HG02981 (cell line): ENCODE measurements around the gene ZIC1.

Experiments used
- ATAC-seq: cut with Tn5 transposase; IDR thresholded peaks from one replicate; pipeline ENCODE4 v1.9.1; 2021; ENCODE audit warnings: mild to moderate bottlenecking, moderate library complexity; ENCODE audit not compliant: unreplicated experiment

ZIC1 gene

DNA sequence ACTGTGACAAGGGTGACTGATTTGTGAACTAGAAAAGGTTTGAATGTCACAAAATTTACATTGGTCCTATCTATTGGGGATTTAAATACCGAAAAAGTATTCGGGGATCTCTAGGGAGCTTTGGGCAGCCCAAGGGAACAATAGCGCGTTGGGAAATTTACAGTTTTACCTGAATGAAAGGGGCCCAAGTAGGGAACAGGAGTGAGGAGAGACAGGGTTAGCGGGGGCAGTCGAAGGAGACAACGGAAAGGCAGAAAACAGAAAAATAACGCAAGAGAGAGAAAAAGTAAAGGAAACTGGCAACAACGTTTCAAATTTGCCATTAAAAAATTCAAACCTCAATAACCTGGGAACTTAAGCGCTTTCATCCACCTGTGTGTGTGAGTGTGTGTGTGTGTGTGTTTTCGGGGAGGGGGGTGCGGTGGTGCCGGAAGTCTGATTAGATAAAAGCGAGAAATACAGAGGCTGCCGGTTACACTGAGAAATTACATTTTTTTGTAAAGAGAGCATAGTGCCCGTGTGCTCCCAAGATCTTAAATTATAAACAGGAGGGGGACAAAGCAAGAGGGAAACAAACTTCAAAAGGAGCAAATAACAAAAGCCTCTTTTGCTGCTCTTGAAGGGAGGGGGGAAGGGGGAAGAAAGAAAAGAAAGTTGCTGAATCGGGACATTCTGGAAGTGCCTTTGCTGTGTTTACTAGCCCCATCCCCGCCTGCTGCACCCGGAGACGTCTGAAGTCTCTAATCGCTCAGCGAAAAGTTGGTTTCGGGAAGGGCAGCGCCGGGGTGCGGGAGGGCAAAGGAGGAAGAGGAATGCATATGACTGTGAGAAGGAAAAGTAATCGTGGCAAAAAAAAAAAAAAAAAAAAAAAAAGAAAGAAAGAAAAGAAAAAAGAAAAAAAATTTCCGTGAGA is 721 bp upstream of the ZIC1 start:
- ATAC-seq: no peak

DNA sequence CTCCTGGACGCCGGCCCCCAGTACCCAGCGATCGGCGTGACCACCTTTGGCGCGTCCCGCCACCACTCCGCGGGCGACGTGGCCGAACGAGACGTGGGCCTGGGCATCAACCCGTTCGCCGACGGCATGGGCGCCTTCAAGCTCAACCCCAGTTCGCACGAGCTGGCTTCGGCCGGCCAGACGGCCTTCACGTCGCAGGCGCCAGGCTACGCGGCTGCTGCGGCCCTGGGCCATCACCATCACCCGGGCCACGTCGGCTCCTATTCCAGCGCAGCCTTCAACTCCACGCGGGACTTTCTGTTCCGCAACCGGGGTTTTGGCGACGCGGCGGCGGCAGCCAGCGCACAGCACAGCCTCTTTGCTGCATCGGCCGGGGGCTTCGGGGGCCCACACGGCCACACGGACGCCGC is 956 bp downstream of the ZIC1 start:
- no peak for ATAC-seq

GRCh38 chr3:147410526-147411237 is 1.5 kb downstream of the ZIC1 start:
- no peak for ATAC-seq

DNA sequence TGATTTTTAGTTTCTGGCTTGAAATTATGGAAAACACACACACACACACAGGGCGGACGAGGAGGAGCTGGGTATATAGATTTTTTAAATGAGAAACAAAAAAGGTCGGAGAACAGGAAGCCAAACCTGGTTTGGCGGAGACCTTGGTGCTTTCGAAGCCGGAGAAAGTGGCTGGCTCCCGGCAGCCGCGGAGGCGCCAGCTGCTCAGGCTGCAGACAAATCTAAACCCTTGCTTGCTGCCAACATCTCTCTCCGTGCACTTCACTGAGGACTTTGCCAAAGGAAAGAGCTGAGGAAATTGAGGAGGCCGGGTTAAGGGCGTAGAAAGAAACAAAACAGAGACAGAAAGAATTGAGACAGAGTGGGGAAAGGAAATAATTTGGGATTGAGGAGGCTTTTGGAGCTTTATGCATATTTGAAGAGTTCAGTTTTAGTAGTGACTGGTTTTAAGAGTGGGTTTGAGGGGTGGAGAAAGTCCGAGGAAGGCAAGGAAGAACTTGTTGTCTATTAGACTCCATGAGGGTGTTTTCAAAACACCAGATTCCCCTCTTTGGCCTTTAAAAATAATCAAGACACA is 2.2 kb downstream of the ZIC1 start:
- no peak for ATAC-seq

- ATAC-seq: no peak
Observed at GRCh38 chr3:147411815-147412241, 2.7 kb downstream of the ZIC1 start.

DNA sequence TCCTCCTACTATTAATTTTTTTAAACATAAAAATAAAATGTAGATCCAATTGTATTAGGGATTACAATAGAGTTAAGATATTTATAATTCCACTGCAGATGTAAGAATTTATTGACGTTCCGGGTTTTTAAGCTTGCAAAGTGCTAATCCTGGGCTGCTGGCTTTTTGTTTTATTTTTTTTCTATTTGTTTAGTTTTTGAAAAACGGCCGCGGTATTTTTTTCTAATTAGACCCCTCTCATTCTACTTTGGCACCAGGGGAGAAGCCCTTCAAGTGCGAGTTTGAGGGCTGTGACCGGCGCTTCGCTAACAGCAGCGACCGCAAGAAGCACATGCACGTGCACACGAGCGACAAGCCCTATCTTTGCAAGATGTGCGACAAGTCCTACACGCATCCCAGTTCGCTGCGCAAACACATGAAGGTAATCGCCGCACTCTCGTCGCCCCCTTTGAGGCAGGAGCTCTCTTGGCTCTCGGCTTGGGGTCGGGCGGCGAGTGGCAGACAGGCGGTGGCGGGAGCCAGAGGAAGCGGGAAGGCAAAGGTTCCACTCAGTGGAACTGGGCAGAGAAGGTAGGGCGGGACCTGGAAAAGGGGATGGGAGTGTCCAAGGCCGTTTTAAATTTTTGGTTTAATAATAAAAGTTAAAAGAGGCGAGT is 3.2 kb downstream of the ZIC1 start:
- no peak for ATAC-seq

DNA sequence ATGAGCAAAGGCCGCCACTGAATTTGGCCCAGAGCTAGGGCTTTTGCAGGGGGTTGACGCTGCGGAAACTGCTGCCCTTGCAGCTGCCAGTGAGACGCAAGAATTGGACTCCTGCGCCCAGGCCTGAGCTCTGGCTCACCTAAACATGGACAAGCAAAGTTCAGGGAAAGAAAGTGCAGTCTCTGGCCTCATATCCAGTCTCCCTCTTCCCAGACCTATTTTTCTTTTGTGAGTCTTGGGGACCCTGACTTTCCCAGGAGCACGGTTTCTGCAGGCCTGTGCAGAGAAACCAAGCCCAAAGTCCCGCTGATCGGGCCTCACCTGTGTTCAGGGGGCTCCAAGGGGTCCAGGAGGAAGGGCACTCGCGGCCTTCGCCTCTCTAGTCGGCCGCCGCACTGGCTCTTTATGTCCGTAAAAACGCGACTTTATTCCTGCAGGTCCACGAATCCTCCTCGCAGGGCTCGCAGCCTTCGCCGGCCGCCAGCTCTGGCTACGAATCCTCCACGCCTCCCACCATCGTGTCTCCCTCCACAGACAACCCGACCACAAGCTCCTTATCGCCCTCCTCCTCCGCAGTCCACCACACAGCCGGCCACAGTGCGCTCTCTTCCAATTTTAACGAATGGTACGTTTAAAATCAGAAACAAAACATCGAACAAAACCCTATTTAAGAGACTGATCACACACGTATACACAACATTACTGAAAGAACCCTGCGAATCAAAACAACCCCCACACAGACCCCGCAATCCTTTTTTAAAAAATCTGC is 3.9 kb downstream of the ZIC1 start:
- ATAC-seq: no peak

DNA sequence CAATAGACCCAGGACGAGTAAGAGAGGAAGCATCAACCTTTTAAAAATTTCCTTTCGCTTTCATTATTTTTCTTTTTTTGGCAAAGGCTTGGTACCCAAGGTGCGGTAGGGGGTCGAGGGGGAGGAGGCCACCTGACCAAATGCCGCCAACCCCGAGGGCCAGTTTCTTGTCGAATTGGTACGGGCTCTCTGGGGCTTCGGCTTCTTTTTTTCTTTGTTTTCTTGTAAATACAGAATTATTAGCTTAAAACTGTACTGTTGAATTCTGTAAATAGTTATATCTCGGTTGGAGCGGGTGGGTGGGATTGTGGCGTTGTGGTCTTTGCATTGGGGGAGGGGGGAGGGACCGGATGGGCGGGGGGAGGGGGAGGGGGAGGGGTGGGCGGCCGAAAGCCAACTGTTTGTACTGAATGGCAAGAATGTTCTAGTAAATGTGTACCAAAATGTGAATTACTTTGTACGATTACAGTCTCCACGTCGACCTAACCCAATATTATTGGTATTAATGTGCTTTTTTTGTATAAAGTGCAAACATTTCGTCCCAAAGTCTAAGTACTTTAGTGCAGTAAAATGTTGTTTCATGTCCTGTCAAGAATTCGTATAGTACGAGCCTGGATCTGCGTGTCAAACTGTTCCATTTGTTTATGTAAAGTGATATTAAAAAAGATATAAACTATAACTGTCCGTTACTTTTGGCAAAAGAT is 4.7 kb downstream of the ZIC1 start:
- no peak for ATAC-seq

- ATAC-seq: no peak
Observed at GRCh38 chr3:147414390-147415138, 5.4 kb downstream of the ZIC1 start.

GRCh38 chr3:147415286-147415685 is 6.1 kb downstream of the ZIC1 start:
- no peak for ATAC-seq

GRCh38 chr3:147415874-147416273 is 6.7 kb downstream of the ZIC1 start:
- no peak for ATAC-seq

- ATAC-seq: no peak
Observed at GRCh38 chr3:147416931-147417330, 7.8 kb downstream of the ZIC1 start.

GRCh38 chr3:147417551-147418295 is 8.6 kb downstream of the ZIC1 start:
- no peak for ATAC-seq

DNA sequence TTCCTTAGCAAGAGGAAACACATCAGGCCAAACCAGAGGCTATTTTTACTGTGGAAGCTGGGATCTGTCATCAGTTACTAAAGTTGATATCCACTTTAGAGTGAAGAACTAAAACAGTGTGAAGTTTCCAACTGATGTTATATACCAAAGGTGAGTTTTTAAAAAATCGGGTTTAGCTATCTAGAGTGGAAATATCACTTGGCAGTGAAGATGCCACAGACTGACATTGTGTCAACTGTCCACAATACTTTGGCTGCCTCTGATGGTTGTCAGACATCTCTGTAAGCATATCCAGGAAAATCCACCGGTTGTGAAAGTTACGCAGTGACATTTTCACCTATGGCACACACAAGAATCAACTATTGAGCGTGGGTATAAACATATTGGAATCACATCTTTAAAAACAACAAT is 9.2 kb downstream of the ZIC1 start:
- ATAC-seq: no peak

DNA sequence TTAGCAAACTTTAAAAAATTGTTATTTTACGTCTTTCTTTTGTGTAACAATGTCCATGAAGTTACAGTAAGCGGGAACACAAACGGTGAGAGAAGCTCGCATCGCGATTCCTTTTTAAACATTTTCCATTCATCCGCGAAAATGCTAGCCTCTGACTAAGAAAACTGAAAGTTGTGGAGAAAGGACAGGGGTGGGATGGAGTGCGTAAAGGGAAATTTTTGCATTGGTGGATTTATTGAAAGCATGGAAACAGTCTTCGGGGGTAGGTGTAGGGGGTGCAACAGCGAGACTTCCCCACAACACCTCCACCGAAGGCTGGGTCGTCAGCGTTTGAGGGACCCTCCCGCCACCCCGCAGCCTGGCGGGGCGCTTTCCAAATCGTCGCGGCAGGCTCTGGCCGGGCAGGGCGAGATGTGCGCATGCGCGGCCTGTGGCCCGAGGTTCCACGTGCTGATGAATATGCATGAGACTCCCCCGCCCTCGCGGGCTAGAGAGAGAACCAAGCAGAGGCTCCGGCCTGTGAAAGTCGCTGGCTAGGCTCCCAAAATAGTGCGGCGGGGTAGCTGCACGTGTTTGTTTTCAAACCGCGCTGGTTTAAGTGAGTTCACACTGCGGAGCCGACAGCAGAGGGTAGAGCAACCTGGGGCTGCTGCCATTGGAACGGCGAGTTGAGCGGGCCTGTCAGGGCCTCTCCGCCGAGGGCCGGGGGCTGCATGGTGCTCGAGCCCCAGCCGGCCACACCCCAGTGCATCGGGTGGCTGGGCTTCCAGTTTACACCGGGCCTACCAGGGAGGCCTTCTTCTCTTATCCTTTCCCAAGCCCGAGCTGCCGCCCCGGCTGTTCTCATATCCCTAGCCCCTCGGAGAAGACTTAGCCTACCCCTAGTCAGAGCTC is 9.9 kb downstream of the ZIC1 start:
- ATAC-seq: no peak

DNA sequence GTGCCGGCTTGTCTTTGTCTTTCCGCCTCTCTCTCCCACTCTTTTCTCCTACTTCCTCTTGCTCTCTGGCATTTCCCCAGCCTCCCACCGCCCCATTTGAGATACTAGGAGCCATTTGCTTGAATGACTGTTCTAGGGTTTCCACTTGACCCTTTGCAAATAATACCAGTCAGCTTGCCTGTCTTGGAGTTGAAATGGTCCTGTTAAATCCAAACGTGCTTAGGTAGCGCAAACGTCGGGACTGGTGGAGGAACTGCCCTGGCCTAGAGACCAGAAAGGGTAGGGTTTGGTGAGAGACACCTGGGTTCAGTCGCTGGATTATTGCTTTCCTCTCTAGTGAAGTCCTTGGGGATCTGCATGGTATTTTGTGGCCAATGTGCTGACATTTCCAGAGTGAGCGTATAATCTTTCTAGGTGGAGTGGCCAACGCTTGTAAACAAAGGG is 10.6 kb downstream of the ZIC1 start:
- ATAC-seq: no peak
